GM12891 (cell line): ENCODE data around the gene NAV2.
"Not testable (repeated sequence)": the region's sequence is repeated elsewhere in the genome, so short reads cannot be mapped to it uniquely, and the experiment has no call there.

ENCODE experiments used
- DNase-seq: peaks from one replicate; pipeline ENCODE4 v3.0.0; 2011; ENCODE audit warnings: low spot score; ENCODE audit not compliant: insufficient read length
- FAIRE-seq: peaks from 2 replicates; lab custom pipeline; 2011; peaks lifted over from hg19 to GRCh38; lab: Jason Lieb, UNC
- PAX5 ChIP-seq: IDR thresholded peaks from 2 replicates; pipeline ENCODE4 v1.6.1; 2011; ENCODE audit warnings: low read length, moderate library complexity, mild to moderate bottlenecking; ENCODE audit not compliant: insufficient read depth, severe bottlenecking
- POLR2A ChIP-seq: IDR thresholded peaks from 2 replicates; pipeline ENCODE4 v1.6.1; 2011; ENCODE audit warnings: low read depth, low read length, control low read depth
- POLR2AphosphoS5 ChIP-seq: IDR thresholded peaks from 2 replicates; pipeline ENCODE4 v1.6.1; 2011; ENCODE audit warnings: low read depth, low read length, control low read depth
- POU2F2 ChIP-seq: IDR thresholded peaks from 2 replicates; pipeline ENCODE4 v1.6.1; 2011; ENCODE audit warnings: low read depth, mild to moderate bottlenecking, control low read depth, low read length, moderate library complexity
- SPI1 ChIP-seq: IDR thresholded peaks from 2 replicates; pipeline ENCODE4 v1.6.1; 2011; ENCODE audit warnings: low read depth, low read length, control low read depth
- TAF1 ChIP-seq: IDR thresholded peaks from 2 replicates; pipeline ENCODE4 v1.6.1; 2011; ENCODE audit warnings: low read depth, low read length, control low read depth

Gene NAV2

GRCh38 chr11:19994672-19995071 lies 282.0 kb downstream of the NAV2 start:
- DNase-seq (no peak), FAIRE-seq (no peak)
- no peak for TF ChIP-seq POLR2A
- no peak for TF ChIP-seq SPI1
- no peak for TF ChIP-seq TAF1

GRCh38 chr11:19995145-19995544 lies 282.5 kb downstream of the NAV2 start:
- DNase-seq (no peak), FAIRE-seq (no peak)
- no peak for TF ChIP-seq POLR2A
- TF ChIP-seq PAX5: no peak
- TF ChIP-seq POU2F2: no peak
- no peak for TF ChIP-seq POLR2AphosphoS5
- no peak for TF ChIP-seq TAF1
- TF ChIP-seq SPI1: no peak

- DNase-seq (no peak), FAIRE-seq (no peak)
- no peak for TF ChIP-seq PAX5
- TF ChIP-seq SPI1: no peak
- TF ChIP-seq TAF1: no peak
- TF ChIP-seq POLR2A: no peak
Measured at GRCh38 chr11:19996571-19996970, 283.9 kb downstream of the NAV2 start.

GRCh38 chr11:20000022-20000350 lies 287.3 kb downstream of the NAV2 start:
- DNase-seq (no peak), FAIRE-seq (no peak)
- TF ChIP-seq TAF1 (no peak), POU2F2 (no peak), SPI1 (no peak), POLR2A (no peak), POLR2AphosphoS5 (no peak), PAX5 (no peak)

DNA sequence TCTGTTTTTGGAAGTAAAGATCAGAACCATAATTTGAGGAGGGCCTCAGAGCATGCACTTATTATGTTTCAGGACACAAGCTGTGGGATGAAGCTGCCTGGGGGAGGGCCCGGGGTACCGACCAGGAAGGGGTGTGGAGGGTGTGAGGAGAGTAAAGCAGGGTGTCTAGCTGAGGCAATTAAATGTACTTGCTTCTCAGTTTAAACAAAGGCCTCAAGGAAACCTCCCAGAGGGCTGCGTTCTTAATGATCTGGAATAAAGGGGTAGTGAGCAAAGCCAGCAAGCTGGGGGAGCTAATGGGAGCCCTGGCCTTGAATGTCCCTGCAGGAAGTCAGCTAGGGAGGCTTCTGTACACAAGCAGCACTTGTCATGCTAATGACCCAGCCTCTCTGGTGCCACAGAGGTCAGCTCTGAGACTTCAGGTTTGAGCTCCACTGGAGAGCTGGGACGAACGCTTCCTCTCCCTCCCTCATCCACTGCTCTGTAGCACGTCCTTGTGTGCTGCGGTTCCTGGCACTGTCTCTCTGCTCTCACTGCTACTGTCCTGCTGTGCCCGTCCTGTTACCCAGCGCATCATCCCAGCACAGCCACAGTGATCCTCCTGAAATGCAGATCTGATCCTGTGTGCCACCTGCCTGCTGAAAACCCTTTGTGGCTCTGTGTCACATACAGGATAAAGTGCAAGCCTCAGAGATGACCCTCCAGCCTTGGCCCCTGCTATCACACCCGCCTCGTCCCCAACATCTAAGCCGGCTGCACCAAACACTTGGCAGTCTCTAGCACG lies 287.9 kb downstream of the NAV2 start:
- TF ChIP-seq SPI1 (no peak), POU2F2 (no peak), TAF1 (no peak), POLR2AphosphoS5 (no peak), PAX5 (no peak), POLR2A (no peak)

DNA sequence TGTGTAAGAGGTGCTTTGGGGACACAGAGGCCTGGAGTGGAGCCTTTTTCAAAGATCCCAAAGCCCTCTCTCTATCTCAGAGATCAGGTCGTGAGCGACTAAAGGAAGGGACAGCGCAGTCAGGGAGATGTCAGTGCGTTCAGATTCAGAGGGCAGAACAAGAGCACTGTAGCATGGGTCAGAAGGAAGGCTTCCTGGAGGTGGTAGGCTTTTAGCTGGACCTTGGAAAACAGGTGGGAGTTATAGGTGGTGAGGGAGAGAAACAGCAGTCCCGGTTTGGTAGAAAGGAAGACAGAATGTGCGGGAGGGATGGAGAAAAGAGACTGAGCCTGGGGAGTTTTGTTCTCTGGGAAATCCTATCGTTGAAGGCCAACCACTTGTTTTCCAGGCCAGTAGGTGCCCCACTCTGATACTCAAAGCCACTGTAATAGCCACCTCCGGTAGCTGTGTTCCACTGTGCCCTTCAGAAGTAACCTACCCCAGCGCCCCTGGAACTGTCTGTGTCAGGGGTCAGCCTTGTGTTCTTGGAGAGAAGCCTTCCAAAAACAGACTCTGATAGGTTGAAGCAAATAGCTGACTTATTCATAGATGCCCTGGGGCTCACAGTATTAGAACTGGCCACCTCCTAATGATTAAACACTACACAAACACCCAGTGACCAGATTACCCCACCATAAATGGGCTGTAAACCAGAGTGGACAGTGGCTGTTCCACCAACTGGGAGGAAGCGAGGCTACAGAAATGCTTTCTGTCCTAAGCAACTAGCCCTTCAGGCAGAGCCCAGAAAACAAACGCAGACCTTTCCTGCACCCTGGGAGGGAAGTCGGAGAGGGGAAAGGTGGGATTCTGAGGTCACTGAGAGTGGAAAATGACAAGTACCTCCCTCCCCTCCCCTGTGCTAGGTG lies 289.9 kb downstream of the NAV2 start:
- FAIRE-seq (no peak), DNase-seq (no peak)
- TF ChIP-seq PAX5: no peak
- no peak for TF ChIP-seq POLR2AphosphoS5
- TF ChIP-seq SPI1: no peak
- TF ChIP-seq POU2F2: no peak
- TF ChIP-seq TAF1: no peak
- TF ChIP-seq POLR2A: no peak

More for the DNA sequence above, 287.9 kb downstream of the NAV2 start:
- FAIRE-seq (no peak), DNase-seq (no peak)

DNA sequence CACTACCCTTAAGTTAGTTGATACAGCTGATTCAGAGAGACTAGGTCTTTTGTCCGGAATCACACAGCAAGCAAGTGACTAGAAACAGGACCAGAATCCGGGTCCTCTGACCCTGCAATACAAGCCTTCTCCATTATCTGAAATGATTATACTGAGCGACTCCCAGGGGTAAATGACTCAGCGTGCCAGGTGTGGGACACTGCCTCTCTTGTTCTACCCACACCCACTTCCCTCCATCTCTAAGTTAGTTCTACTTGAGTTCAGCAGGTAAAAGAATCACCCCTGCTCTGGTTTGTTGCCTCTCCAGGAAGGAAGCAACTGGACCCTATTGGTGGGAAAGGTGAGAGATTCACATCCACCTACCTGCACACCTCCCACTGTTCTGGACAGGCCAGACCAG lies 290.7 kb downstream of the NAV2 start:
- FAIRE-seq (no peak), DNase-seq (no peak)
- TF ChIP-seq POU2F2: no peak

GRCh38 chr11:20004866-20005265 lies 292.2 kb downstream of the NAV2 start:
- no peak for FAIRE-seq
- no peak for DNase-seq
- TF ChIP-seq POU2F2 (no peak), POLR2AphosphoS5 (no peak), POLR2A (no peak), SPI1 (no peak), PAX5 (no peak), TAF1 (no peak)

GRCh38 chr11:20005747-20006146 lies 293.1 kb downstream of the NAV2 start:
- no peak for FAIRE-seq
- TF ChIP-seq TAF1 (no peak), POU2F2 (no peak), POLR2A (no peak), SPI1 (no peak), POLR2AphosphoS5 (no peak), PAX5 (no peak)
- no peak for DNase-seq

DNA sequence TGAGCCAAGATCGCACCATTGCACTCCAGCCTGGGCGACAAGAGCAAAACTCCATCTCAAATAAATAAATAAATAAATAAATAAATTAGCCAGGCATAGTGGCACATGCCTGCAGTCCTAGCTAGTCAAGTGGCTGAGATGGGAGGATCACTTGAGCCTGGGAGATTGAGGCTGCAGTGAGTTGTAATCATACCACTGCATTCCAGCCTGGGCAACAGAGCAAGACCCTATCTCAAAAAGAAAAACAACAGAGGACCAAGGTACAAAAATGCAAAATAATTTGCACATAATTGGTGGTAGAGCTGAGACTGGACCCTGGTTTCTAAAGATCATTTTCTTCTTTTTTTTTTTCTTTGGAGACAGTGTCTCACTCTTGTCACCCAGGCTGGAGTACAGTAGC lies 294.0 kb downstream of the NAV2 start:
- not testable (repeated sequence) for DNase-seq, FAIRE-seq
